H1 (cell line): ENCODE measurements around the gene MOSMO. TPM values are rescaled to one million over a fixed set of nuclear protein-coding genes. Genes with fewer than 3 reads are reported as not detected.

Experiments
- CREB1 ChIP-seq: IDR thresholded peaks from 2 replicates; pipeline ENCODE4 v1.6.1; 2012; ENCODE audit warnings: inconsistent platforms
- GTF2F1 ChIP-seq: IDR thresholded peaks from 2 replicates; pipeline ENCODE4 v1.6.1; 2012; ENCODE audit warnings: low read depth, low read length, improper control_type of control experiment, borderline replicate concordance
- HDAC2 ChIP-seq, 2 experiments: fragments of 300-600 bp in 1 of 2; sonication (generic) in 1 of 2; IDR thresholded peaks; 2 replicates each; pipeline ENCODE4 v1.6.1; 2011 to 2012; ENCODE audit warnings: low read depth in 2 of 2, low read length in 2 of 2, mild to moderate bottlenecking in 2 of 2, moderate library complexity in 2 of 2, borderline replicate concordance in 1 of 2, inconsistent platforms in 1 of 2
- HDAC6 ChIP-seq: IDR thresholded peaks from one replicate; pipeline ENCODE4 v1.7.1; 2012; ENCODE audit warnings: low read depth, mild to moderate bottlenecking, inconsistent platforms, low read length, moderate library complexity
- KDM4A ChIP-seq: IDR thresholded peaks from one replicate; pipeline ENCODE4 v1.7.1; 2012; ENCODE audit warnings: low read depth, mild to moderate bottlenecking, moderate library complexity, low read length, inconsistent platforms; ENCODE audit not compliant: severe bottlenecking
- MAFK ChIP-seq: IDR thresholded peaks from 2 replicates; pipeline ENCODE4 v1.6.1; 2012; ENCODE audit warnings: low read depth, mild to moderate bottlenecking, improper control_type of control experiment, low read length
- POLR2AphosphoS5 ChIP-seq: IDR thresholded peaks from 2 replicates; pipeline ENCODE4 v1.6.1; 2011; ENCODE audit warnings: low read depth, low read length
- RAD21 ChIP-seq, 2 experiments: IDR thresholded peaks in 1 of 2; conservative IDR thresholded peaks in 1 of 2; 2 replicates each; pipeline ENCODE4 v1.6.1; 2011; ENCODE audit warnings: low read depth in 2 of 2, low read length in 2 of 2, improper control_type of control experiment in 1 of 2, inconsistent platforms in 1 of 2, mild to moderate bottlenecking in 1 of 2, moderate library complexity in 1 of 2
- SP1 ChIP-seq: IDR thresholded peaks from 2 replicates; pipeline ENCODE4 v1.6.1; 2011; ENCODE audit warnings: low read depth, low read length
- SUZ12 ChIP-seq: fragments of 200-600 bp; sonication (generic); IDR thresholded peaks from 2 replicates; pipeline ENCODE4 v1.6.1; 2012; ENCODE audit warnings: mild to moderate bottlenecking, inconsistent platforms, low read length, moderate library complexity, mixed read lengths
- TAF1 ChIP-seq: IDR thresholded peaks from 2 replicates; pipeline ENCODE4 v1.6.1; 2011; ENCODE audit warnings: mild to moderate bottlenecking, low read depth, low read length
- polyA plus RNA-seq, 7 experiments: library from polyadenylated mRNA; depleted of rRNA in 3 of 7; stranded (reverse) in 5 of 7; unstranded in 2 of 7; fragments of >200 nt in 5 of 7; fragments of 200-250 nt in 2 of 7; gene quantifications; 1 replicate in 5 of 7; 2 replicates in 1 of 7; 4 replicates in 1 of 7; pipeline versions ENCODE4 v1.2.1 to v1.2.3, GENCODE V29; 2011 to 2013; ENCODE audit warnings: missing spikeins in 2 of 7, mixed read lengths in 2 of 7
- total RNA-seq: library from RNA; stranded (reverse); fragmentation: NEBNext Ultra II Directional; extraction: Animal tissue kit (Norgen Biotek cat#: 25700); gene quantifications from 2 replicates; pipeline ENCODE4 v1.2.1, GENCODE V29; 2021
- TF ChIP-seq, protein P1 (sequence below): fragments of 300-600 bp; sonication (generic); IDR thresholded peaks from 2 replicates; pipeline ENCODE4 v1.7.1; 2012; ENCODE audit warnings: low read length, moderate library complexity, mild to moderate bottlenecking, inconsistent platforms; ENCODE audit not compliant: insufficient replicate concordance

The MOSMO gene
- total and polyA plus RNA-seq, 2 of the 8 experiments (the other 6 are each of a cell fraction or from before 2014, with no cell fraction given) = 8.6 to 14.8 TPM

GRCh38 chr16:22003195-22003594 is 4.7 kb upstream of the MOSMO start (continued):
- TF ChIP-seq, protein P1, sequence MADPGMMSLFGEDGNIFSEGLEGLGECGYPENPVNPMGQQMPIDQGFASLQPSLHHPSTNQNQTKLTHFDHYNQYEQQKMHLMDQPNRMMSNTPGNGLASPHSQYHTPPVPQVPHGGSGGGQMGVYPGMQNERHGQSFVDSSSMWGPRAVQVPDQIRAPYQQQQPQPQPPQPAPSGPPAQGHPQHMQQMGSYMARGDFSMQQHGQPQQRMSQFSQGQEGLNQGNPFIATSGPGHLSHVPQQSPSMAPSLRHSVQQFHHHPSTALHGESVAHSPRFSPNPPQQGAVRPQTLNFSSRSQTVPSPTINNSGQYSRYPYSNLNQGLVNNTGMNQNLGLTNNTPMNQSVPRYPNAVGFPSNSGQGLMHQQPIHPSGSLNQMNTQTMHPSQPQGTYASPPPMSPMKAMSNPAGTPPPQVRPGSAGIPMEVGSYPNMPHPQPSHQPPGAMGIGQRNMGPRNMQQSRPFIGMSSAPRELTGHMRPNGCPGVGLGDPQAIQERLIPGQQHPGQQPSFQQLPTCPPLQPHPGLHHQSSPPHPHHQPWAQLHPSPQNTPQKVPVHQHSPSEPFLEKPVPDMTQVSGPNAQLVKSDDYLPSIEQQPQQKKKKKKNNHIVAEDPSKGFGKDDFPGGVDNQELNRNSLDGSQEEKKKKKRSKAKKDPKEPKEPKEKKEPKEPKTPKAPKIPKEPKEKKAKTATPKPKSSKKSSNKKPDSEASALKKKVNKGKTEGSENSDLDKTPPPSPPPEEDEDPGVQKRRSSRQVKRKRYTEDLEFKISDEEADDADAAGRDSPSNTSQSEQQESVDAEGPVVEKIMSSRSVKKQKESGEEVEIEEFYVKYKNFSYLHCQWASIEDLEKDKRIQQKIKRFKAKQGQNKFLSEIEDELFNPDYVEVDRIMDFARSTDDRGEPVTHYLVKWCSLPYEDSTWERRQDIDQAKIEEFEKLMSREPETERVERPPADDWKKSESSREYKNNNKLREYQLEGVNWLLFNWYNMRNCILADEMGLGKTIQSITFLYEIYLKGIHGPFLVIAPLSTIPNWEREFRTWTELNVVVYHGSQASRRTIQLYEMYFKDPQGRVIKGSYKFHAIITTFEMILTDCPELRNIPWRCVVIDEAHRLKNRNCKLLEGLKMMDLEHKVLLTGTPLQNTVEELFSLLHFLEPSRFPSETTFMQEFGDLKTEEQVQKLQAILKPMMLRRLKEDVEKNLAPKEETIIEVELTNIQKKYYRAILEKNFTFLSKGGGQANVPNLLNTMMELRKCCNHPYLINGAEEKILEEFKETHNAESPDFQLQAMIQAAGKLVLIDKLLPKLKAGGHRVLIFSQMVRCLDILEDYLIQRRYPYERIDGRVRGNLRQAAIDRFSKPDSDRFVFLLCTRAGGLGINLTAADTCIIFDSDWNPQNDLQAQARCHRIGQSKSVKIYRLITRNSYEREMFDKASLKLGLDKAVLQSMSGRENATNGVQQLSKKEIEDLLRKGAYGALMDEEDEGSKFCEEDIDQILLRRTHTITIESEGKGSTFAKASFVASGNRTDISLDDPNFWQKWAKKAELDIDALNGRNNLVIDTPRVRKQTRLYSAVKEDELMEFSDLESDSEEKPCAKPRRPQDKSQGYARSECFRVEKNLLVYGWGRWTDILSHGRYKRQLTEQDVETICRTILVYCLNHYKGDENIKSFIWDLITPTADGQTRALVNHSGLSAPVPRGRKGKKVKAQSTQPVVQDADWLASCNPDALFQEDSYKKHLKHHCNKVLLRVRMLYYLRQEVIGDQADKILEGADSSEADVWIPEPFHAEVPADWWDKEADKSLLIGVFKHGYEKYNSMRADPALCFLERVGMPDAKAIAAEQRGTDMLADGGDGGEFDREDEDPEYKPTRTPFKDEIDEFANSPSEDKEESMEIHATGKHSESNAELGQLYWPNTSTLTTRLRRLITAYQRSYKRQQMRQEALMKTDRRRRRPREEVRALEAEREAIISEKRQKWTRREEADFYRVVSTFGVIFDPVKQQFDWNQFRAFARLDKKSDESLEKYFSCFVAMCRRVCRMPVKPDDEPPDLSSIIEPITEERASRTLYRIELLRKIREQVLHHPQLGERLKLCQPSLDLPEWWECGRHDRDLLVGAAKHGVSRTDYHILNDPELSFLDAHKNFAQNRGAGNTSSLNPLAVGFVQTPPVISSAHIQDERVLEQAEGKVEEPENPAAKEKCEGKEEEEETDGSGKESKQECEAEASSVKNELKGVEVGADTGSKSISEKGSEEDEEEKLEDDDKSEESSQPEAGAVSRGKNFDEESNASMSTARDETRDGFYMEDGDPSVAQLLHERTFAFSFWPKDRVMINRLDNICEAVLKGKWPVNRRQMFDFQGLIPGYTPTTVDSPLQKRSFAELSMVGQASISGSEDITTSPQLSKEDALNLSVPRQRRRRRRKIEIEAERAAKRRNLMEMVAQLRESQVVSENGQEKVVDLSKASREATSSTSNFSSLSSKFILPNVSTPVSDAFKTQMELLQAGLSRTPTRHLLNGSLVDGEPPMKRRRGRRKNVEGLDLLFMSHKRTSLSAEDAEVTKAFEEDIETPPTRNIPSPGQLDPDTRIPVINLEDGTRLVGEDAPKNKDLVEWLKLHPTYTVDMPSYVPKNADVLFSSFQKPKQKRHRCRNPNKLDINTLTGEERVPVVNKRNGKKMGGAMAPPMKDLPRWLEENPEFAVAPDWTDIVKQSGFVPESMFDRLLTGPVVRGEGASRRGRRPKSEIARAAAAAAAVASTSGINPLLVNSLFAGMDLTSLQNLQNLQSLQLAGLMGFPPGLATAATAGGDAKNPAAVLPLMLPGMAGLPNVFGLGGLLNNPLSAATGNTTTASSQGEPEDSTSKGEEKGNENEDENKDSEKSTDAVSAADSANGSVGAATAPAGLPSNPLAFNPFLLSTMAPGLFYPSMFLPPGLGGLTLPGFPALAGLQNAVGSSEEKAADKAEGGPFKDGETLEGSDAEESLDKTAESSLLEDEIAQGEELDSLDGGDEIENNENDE = no peak
- TF ChIP-seq CREB1 = no peak
- TF ChIP-seq HDAC6 = no peak
- TF ChIP-seq TAF1 = no peak
- no peak for TF ChIP-seq MAFK
- TF ChIP-seq HDAC2 (IDR thresholded peaks at IDR 0.05; ENCODE audit: borderline replicate concordance in 1 of 2, low read depth in 2 of 2, low read length in 2 of 2) = no peak
- no peak for TF ChIP-seq RAD21 (IDR thresholded peaks at IDR 0.05 in 1 of 2, conservative IDR thresholded peaks at IDR 0.05 in 1 of 2; ENCODE audit: low read depth in 2 of 2, low read length in 2 of 2)
- no peak for TF ChIP-seq KDM4A
- TF ChIP-seq GTF2F1 = no peak
- no peak for TF ChIP-seq SUZ12
- TF ChIP-seq SP1 = no peak
- TF ChIP-seq POLR2AphosphoS5 = no peak
- TF ChIP-seq, all 59 proteins: peak for 0
